ENCODE results near the gene SALL1.

Gene SALL1

DNA sequence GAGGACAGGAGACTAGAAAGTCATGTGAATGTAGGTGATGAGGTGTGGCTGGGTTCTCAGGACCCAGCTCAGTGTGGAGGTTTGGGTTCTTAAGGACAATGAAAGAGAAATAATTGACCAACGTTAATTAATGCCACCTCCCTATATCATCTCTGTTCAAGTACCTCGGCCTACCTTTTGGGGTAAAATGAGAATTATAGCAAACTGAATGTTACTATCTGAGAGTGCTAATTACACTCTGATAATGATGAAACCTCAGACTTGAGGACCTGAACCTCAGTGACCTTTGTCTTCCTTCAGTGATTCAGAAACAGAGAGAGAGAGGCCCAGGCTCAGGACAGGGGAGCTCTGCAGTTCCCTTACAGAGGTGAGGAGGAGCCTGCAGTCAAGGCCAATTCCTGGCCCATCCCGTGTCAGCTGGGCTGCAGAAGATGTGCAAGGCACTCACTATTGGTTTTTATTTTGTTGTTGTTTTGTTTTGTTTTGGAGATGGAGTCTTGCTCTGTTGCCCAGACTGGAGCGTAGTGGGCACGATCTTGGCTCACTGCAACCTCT is 57.3 kb downstream of the SALL1 start:
- no peak overlapping the region for H3K18ac ChIP-seq (ENCODE audit: low read length)
- no peak overlapping the region for H2AK5ac ChIP-seq (ENCODE audit: low read length)
- no peaks in the 10 kb centered on the region for H3K36me3 ChIP-seq (ENCODE audit: control insufficient read depth, insufficient read depth, low read length)
- H3K27me3 ChIP-seq (ENCODE audit: insufficient read depth, low read length, poor library complexity) = no peaks in the 10 kb centered on the region
- no peak overlapping the region for H4K5ac ChIP-seq (ENCODE audit: low read length)
- H4K8ac ChIP-seq (ENCODE audit: low read depth, low read length) = no peak overlapping the region
- H2BK5ac ChIP-seq (ENCODE audit: low read length) = no peak overlapping the region
- no peak overlapping the region for H3K23ac ChIP-seq (ENCODE audit: low read length)
- H2BK120ac ChIP-seq (ENCODE audit: low read depth, low read length) = no peak overlapping the region
- H3K27ac ChIP-seq (ENCODE audit: low read depth, low read length) = no peak overlapping the region
- H3K4me1 ChIP-seq (ENCODE audit: control insufficient read depth, low read depth, low read length) = no peaks in the 10 kb centered on the region
- H3K4me3 ChIP-seq (ENCODE audit: low read length) = no peak overlapping the region
- DNase-seq = no peak
- H3K79me1 ChIP-seq (ENCODE audit: low read length) = no peaks in the 10 kb centered on the region
- H3K4ac ChIP-seq (ENCODE audit: low read depth, low read length) = no peak overlapping the region
- H3K9ac ChIP-seq (ENCODE audit: low read length) = no peak overlapping the region
- no CpG with 5 or more reads among the region's 5 CpGs for WGBS (ENCODE audit: extremely low coverage, insufficient coverage, low lambda C conversion rate)
- H3K56ac ChIP-seq (ENCODE audit: low read length) = no peak overlapping the region
- H3K79me2 ChIP-seq (ENCODE audit: control insufficient read depth, insufficient read depth, low read length) = no peaks in the 10 kb centered on the region
- no peak overlapping the region for H3K4me2 ChIP-seq (ENCODE audit: low read length)
- H2BK15ac ChIP-seq (replicated peaks; ENCODE audit: low read depth) = no peak overlapping the region

All from mesendoderm (in vitro differentiated cells).